Activated CD8-positive, alpha-beta T cell treated with anti-CD3 and anti-CD28 coated beads for 36 hours (primary cell): ENCODE data around the gene VAPB. TPM values are rescaled to one million over a fixed set of nuclear protein-coding genes. Genes with fewer than 3 reads are reported as not detected.

Experiments
- ATAC-seq: fragments of 200-7000 bp; cut with Tn5 transposase; one replicate; pipeline ENCODE4 v1.10.0; 2021; ENCODE audit warnings: mild to moderate bottlenecking, moderate library complexity
- CTCF ChIA-PET: fragments of 350-600 bp; sonication (Branson Sonifier 250); formaldehyde crosslinking; loops from one replicate; lab custom pipeline; 2021; ENCODE audit warnings: antibody characterized with exemption; lab: Charles Lee
- POLR2A ChIA-PET: fragments of 350-600 bp; sonication (Branson Sonifier 250); formaldehyde crosslinking; loops from one replicate; lab custom pipeline; 2021; ENCODE audit warnings: antibody characterized with exemption; lab: Charles Lee
- DNase-seq: peaks from one replicate; pipeline ENCODE4 v3.0.0-alpha.2; 2020
- H3K27ac Mint-ChIP-seq: one replicate; pipeline ENCODE4 v1.8.0; 2021; ENCODE audit warnings: mild to moderate bottlenecking, mixed read lengths
- H3K27me3 Mint-ChIP-seq: one replicate; pipeline ENCODE4 v1.8.0; 2021; ENCODE audit warnings: mixed read lengths
- H3K36me3 Mint-ChIP-seq: one replicate; pipeline ENCODE4 v1.8.0; 2021; ENCODE audit warnings: low read depth, mixed read lengths
- H3K4me1 Mint-ChIP-seq: one replicate; pipeline ENCODE4 v1.8.0; 2021; ENCODE audit warnings: low read depth, mixed read lengths
- H3K4me3 Mint-ChIP-seq: one replicate; pipeline ENCODE4 v1.8.0; 2021; ENCODE audit warnings: mild to moderate bottlenecking, moderate library complexity, mixed read lengths
- H3K9me3 Mint-ChIP-seq: one replicate; pipeline ENCODE4 v1.8.0; 2021; ENCODE audit warnings: mixed read lengths
- intact Hi-C: fragments of 100-400 bp; cut with micrococcal nuclease; formaldehyde crosslinking; loops from one replicate; pipeline ENCODE4 v1.10.0; 2022
- total RNA-seq, 2 experiments: library from RNA; stranded (reverse); gene quantifications; one replicate each; pipeline ENCODE4 v1.2.3, GENCODE V29; 2021
- TF ChIP-seq, protein P1 (sequence below): fragments of 200-600 bp; IDR thresholded peaks from one replicate; pipeline ENCODE4 v1.8.0; 2022; ENCODE audit warnings: antibody characterized with exemption, mild to moderate bottlenecking

VAPB gene
- total RNA-seq, 2 experiments from 2014 or later, result 46.3 to 46.8 TPM

GRCh38 chr20:58434326-58434725 is 45.3 kb downstream of the VAPB start:
- Mint-ChIP-seq H3K4me1 (peaks cover 47% of the 10 kb centered on the region), H3K9me3 (no peaks in the 10 kb centered on the region), H3K27ac (no peak overlapping the region), H3K4me3 (no peak overlapping the region), H3K36me3 (peaks cover 20% of the 10 kb centered on the region), H3K27me3 (no peaks in the 10 kb centered on the region)
- intact Hi-C loops, result no loop called here
- DNase-seq (no peak), ATAC-seq (no peak)
- CTCF ChIA-PET, result interaction anchor here (1.0 to 1.4 kb wide), 3 partner anchors 13 to 200 kb away, joined by 3 read pairs; no protein-coding TSS in a partner anchor
- POLR2A ChIA-PET, result no interaction called here
- TF ChIP-seq, protein P1, sequence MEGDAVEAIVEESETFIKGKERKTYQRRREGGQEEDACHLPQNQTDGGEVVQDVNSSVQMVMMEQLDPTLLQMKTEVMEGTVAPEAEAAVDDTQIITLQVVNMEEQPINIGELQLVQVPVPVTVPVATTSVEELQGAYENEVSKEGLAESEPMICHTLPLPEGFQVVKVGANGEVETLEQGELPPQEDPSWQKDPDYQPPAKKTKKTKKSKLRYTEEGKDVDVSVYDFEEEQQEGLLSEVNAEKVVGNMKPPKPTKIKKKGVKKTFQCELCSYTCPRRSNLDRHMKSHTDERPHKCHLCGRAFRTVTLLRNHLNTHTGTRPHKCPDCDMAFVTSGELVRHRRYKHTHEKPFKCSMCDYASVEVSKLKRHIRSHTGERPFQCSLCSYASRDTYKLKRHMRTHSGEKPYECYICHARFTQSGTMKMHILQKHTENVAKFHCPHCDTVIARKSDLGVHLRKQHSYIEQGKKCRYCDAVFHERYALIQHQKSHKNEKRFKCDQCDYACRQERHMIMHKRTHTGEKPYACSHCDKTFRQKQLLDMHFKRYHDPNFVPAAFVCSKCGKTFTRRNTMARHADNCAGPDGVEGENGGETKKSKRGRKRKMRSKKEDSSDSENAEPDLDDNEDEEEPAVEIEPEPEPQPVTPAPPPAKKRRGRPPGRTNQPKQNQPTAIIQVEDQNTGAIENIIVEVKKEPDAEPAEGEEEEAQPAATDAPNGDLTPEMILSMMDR, result no peak

- H3K9me3 Mint-ChIP-seq, result no peaks in the 10 kb centered on the region
- H3K27ac Mint-ChIP-seq, result no peak overlapping the region
- no peaks in the 10 kb centered on the region for H3K27me3 Mint-ChIP-seq
- CTCF ChIA-PET, result interaction anchor here (1.0 kb wide), 1 partner anchor 201 kb away, joined by 3 read pairs; no protein-coding TSS in a partner anchor
- no peak overlapping the region for H3K4me3 Mint-ChIP-seq
- DNase-seq, result no peak
- H3K4me1 Mint-ChIP-seq, result peaks cover 56% of the 10 kb centered on the region
- ATAC-seq, result no peak
- TF ChIP-seq, protein P1, result no peak
- H3K36me3 Mint-ChIP-seq, result peaks cover 28% of the 10 kb centered on the region
- POLR2A ChIA-PET, result interaction anchor here (0.6 kb wide), 1 partner anchor 10 kb away, joined by 3 read pairs; no protein-coding TSS in a partner anchor
- intact Hi-C loops, result no loop called here
These were observed 46.2 kb downstream of the VAPB start for GRCh38 chr20:58435237-58435636.

DNA sequence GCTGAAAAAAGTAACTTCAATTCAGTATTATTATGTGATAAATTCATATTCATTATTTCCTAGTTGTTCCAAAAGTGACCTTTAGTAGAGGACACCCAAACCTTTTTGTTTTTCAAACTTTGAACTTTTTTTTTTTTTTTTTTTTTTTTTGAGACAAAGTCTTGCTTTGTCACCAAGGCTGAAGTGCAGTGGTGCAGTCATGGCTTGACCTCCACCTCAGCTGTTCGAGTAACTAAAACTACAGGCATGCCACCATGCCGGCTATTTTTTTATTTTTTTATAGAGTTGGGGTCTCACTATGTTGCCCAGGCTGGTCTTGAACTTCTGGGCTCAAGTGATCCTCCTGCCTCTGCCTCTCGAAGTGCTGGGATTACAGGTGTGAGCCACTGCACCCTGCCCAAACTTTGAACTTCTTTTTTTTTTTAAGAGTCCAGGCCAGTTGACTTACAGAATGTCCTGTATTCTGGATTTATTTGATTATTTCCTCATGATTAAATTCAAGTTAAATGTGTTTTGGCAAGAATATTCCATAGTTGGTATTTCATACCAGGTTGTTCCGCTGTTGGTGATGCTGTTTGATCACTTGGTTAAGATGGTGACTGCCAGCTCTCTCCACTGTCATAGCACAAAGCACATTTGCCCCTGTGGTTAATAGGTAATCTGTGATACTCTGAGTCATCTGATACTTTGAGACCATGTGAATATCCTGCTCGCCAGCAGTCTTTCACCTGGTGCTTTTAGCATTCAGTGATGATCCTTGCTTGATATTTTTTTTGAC is 48.0 kb downstream of the VAPB start:
- intact Hi-C loops, result no loop called here
- ChIA-PET POLR2A (no interaction called here), CTCF (interaction anchor here (0.8 to 1.3 kb wide), 3 partner anchors 10 to 13 kb away, joined by 3 read pairs; no protein-coding TSS in a partner anchor)
- H3K36me3 Mint-ChIP-seq, result peaks cover 29% of the 10 kb centered on the region
- DNase-seq (peak; percentile 13), ATAC-seq (peak; percentile 74)
- no peaks in the 10 kb centered on the region for H3K9me3 Mint-ChIP-seq
- H3K4me3 Mint-ChIP-seq, result no peak overlapping the region
- TF ChIP-seq, protein P1, result no peak
- no peak overlapping the region for H3K27ac Mint-ChIP-seq
- peaks cover 59% of the 10 kb centered on the region for H3K4me1 Mint-ChIP-seq
- H3K27me3 Mint-ChIP-seq, result no peaks in the 10 kb centered on the region

- DNase-seq (peak; percentile 4), ATAC-seq (no peak)
- ChIA-PET POLR2A (interaction anchor here (0.6 to 1.6 kb wide), 2 partner anchors 50 to 67 kb away, joined by 3 read pairs; no protein-coding TSS in a partner anchor), CTCF (interaction anchor here (1.0 kb wide), 1 partner anchor 16 kb away, joined by 3 read pairs; no protein-coding TSS in a partner anchor)
- Mint-ChIP-seq H3K27me3 (no peaks in the 10 kb centered on the region), H3K4me1 (peaks cover 45% of the 10 kb centered on the region), H3K9me3 (no peaks in the 10 kb centered on the region), H3K27ac (peak overlapping the region; percentile 18), H3K36me3 (peaks cover 38% of the 10 kb centered on the region), H3K4me3 (no peak overlapping the region)
- TF ChIP-seq, protein P1, result no peak
- intact Hi-C loops, result no loop called here
These were observed 50.2 kb downstream of the VAPB start for GRCh38 chr20:58438970-58439808.
